Fibroblast of skin of back (primary cell): ENCODE results near the gene RAD51B.
A peak's percentile ranks its signal among the peaks of the same experiment; 100 is the strongest.

Source experiments
- DNase-seq: peaks from one replicate; pipeline ENCODE4 v3.0.0-alpha.2; 2013

Gene RAD51B

GRCh38 chr14:68664225-68664681, 844.7 kb downstream of the RAD51B start:
- DNase-seq = no peak

DNA sequence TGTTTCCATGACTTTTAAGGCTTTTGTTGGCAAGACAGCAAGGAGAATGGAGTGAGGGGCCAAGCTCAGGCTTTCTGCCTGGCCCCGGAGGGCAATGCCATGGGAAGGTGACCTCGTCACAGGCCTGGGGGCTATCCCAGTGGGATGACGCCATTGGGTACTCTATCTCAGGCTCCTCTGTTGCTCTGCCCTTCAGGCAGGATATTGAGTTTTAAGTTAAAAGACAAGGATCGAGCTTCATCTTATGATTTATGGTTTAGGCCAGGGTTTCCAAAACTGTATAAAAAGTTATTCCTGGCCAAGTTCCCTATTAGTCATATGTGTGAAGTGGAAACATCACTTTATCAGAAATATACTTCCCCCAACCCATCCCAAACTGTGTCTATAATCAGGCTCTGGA, 845.6 kb downstream of the RAD51B start:
- peak; percentile 76 for DNase-seq

DNA sequence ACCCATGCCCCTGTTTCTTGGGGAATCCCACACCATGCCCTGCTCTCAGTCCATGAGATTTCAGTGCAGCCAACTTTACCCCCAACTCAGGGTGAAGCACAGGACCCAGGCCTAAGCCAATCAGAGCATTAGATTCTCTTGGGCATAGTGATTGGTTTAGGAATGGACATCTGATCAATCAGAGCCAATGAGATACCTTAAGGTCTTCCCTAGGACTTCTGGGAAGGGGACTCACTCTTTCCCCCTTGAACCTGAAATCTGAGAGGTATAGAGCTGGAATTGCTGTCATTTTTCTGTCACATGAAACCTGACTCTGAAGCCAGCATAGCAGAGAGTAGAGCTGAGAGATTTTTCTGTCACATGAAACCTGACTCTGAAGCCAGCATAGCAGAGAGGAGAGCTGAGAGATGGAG, 846.2 kb downstream of the RAD51B start:
- peak; percentile 27 for DNase-seq

DNA sequence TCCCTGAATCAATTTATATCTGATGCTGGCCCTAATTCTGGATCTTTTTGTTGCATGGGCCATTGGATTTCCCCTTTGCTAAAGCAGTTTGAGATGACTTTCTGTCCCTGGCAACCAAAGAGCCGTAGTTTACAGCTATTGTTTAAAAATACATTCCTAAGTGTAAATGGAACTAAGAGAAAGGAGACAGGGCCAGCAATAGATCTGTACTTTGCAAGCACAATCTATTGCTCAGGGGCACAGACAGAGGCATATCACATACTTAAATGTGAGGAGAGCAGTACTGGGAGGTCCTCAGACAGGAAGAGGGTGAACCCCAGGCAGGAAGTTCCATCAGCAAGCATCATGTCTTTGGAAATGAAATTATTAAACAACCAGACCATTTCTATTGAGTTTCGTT, 846.7 kb downstream of the RAD51B start:
- DNase-seq = peak; percentile 43

GRCh38 chr14:68666899-68667298, 847.3 kb downstream of the RAD51B start:
- no peak for DNase-seq

GRCh38 chr14:68667313-68667791, 847.8 kb downstream of the RAD51B start:
- no peak for DNase-seq

GRCh38 chr14:68668028-68668427, 848.4 kb downstream of the RAD51B start:
- no peak for DNase-seq

DNA sequence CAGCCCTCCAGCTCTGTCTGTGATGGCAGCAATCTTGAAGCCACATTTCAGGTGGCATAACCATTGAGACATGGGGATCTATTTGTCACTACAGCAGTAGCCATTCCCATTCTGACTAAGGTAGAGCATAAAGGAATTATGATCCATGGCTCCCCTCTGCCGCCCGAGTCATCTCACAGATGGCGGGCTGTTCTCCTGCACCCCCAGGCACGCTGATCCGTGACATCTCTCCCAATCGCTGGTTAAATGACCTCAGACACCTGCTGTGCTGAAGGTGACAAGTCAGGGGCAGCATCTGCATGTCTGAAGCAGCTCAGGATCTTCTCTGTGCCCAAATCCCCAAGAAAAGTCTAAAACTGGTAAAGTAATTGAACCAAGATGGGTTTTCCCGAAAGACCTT, 849.0 kb downstream of the RAD51B start:
- DNase-seq = no peak

DNA sequence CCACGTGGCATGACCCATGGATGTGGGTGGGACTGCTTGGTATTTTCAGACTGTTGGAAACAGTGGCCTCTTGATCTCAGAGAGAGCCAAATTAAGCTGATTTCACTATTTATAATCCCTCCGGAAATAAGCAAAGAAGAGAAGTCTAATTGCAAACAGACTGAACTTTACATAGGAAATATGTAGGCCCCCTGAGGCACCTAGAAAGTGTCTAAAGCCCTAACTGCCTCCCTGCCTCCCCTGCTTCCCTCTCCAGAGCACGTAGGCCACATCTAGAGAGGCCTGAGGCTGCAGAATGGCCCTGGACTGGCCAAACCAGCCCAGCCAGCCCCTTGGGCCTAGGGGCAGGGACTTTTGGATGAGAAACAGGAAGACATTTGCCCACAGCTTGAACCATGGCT, 849.5 kb downstream of the RAD51B start:
- no peak for DNase-seq

GRCh38 chr14:68669603-68670358, 850.2 kb downstream of the RAD51B start:
- DNase-seq = no peak

DNA sequence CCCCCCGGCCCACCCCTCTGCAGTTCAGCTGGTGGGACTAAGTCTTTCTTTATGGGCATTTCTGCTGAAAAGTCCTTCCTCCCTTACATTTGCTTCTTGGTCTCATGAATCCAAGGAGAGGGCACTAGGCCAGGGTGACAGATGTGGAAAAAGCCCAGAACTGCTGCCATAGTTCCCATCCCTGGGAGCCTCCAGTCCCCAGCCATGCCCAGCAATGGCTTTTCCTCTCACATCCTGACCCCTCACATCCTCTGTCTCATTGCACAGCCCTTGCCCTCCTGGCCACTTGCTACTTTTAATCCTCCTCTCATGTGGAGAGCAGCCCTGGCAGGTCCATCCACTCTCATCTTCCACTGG, 850.8 kb downstream of the RAD51B start:
- no peak for DNase-seq

- DNase-seq = no peak
These were observed 852.3 kb downstream of the RAD51B start for GRCh38 chr14:68671909-68672308.

DNA sequence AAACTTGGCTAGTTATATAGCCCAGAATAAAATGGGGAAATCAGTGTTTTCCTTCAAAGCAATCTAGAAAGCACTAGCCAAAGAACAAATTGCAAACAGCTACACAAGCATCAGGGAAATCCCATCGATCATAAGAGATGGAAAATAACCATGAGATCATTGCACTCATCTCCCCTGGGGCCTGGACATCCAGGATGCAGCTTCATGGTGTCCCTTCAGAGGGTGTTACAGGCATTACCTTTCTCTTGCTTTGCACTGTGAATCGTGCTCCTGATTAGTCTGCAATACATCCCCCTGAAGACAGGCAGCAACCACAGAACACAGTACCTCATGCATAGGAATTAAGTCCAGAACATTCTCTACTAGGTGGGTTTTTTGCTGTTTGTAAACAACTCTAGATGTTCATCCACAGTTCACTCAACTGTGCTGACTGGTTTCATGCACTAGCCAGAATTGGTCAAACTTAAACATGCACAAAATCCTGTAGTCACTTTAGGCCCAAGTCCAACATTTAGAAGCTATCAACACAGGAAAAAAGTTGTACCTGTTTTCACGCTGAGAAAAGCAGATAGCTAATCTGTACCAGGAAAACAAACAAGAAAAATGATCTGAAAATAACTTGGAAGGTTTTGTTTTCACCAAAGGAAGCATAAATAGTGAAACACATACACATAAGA, 853.2 kb downstream of the RAD51B start:
- no peak for DNase-seq

- no peak for DNase-seq
These were observed 853.9 kb downstream of the RAD51B start for GRCh38 chr14:68673464-68673863.

- no peak for DNase-seq
These were observed 855.1 kb downstream of the RAD51B start for GRCh38 chr14:68674538-68675232.

DNA sequence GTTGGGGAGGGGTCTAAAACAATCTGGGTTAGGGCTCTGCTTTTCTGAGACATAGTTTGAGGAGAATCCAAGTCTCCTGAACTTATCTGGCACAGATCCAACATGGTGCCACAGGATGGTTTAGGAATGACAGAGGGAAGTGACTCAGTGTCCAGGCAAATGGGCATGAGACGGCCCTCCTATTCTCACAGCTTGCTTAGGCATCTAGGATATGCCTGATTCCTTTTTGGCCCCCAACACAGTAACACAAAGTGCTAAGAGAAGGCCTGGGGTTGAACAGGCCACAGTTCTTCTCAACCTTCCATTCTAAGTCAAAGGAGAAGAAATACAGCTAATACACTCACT, 855.6 kb downstream of the RAD51B start:
- DNase-seq = peak; percentile 82

- no peak for DNase-seq
These were observed 856.9 kb downstream of the RAD51B start for GRCh38 chr14:68676511-68676943.

DNA sequence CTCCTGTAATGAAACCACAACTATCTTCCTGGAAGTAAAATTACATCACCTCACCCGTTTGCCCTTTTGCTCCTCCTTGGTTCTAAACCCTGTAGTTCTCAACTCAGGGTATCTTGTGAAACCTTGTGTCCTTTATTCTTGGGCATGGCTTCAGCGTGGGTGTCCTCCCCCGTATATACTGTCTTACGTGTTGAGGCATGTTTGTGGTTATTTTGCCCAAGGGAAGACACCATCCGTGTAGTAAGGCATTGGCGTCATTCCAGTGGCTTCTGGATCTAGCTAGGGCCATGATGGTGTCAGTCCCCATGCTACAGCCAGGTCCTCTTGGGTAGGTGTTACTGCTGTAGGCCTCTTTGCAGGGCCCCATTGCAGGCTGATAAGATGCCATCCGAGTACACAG, 857.9 kb downstream of the RAD51B start:
- no peak for DNase-seq

- no peak for DNase-seq
These were observed 858.3 kb downstream of the RAD51B start for GRCh38 chr14:68677901-68678300.

DNA sequence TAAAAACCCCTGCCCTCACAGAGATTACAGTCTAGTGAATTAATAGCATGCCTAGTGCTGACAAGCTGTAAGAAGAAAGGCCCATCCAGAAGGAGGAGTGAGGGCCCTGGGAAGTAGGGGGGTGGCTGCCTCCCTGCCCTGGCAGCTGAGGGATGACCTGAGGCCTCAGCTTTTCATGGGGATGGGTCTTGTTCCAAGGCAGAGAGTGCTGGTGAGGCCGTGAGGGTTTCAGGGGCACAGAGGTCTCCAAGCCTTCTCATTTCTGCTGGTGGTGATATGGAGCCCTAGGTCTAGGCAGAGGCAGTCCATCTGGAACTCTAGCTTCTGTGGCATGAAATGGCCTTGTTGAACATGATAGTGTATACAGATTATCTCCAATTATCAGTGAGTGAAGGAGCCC, 858.9 kb downstream of the RAD51B start:
- no peak for DNase-seq

GRCh38 chr14:68679301-68679700, 859.7 kb downstream of the RAD51B start:
- DNase-seq = no peak

DNA sequence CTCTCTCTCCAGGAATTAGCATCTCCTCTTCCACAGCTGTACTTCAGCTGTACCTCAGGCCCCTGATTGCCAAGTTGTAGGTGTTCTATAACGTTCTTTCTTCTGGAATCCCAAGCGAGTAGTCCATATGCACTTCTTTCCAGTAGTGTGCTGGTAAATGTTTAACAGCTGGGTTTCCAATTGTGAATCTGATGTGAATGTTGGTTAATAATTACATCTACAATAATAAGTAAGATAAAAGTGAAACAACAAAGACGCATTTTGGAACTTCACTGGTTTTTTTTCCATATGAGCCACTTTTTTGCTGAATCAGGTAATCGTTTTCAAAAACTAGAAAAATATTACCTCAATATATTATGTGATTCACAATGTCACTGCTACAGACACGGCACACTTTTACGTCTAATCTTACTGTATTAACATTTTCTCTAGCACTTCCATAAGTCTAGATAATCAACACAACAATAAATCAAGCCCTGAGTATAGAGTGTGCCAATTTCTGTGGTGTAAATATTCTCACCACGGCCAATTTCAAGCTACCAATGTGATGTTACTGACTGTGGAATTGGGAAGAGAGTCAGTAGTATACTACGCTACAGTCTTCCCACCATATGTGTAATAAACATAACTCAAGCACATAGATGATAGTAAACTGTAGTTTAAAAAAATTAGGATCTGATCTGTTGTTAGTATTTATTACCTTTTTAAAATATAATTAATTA, 860.3 kb downstream of the RAD51B start:
- DNase-seq = no peak

- no peak for DNase-seq
These were observed 861.0 kb downstream of the RAD51B start for GRCh38 chr14:68680541-68681051.
